NCI-H526 (cell line): ENCODE measurements around the gene PCDHB1.
"Not testable (repeated sequence)": the region's sequence is repeated elsewhere in the genome, so short reads cannot be mapped to it uniquely, and the experiment has no call there.

Experiments used
- DNase-seq, 2 experiments: peaks; one replicate each; lab custom pipeline; 2025; lab: John Stamatoyannopoulos, UW

The PCDHB1 gene

DNA sequence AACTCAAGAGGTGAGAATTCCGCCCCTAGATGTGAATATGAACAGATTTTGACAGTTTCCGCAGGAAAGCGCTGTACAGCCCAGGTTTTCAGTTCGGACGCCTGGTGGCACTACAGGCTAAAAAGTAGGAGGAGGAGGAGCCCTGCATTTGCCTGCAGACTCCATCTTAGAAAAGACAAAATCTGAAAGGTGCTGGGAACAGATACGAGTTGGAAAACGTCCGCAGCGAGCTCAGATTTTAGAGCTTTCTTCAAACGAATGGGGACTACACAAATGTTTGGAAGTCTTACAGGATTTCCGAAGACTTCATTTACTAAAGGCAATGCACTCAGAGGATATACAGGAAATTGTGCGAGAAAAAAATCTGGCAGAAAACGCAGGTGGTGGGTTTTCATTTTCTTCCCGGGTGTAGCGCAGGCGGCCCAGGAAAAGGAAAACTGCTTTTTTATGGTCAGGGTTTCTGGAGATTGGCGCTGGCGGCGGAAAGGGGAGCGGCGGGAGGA is 33.4 kb downstream of the PCDHB1 start:
- DNase-seq: peak; percentile 12 to 55

DNA sequence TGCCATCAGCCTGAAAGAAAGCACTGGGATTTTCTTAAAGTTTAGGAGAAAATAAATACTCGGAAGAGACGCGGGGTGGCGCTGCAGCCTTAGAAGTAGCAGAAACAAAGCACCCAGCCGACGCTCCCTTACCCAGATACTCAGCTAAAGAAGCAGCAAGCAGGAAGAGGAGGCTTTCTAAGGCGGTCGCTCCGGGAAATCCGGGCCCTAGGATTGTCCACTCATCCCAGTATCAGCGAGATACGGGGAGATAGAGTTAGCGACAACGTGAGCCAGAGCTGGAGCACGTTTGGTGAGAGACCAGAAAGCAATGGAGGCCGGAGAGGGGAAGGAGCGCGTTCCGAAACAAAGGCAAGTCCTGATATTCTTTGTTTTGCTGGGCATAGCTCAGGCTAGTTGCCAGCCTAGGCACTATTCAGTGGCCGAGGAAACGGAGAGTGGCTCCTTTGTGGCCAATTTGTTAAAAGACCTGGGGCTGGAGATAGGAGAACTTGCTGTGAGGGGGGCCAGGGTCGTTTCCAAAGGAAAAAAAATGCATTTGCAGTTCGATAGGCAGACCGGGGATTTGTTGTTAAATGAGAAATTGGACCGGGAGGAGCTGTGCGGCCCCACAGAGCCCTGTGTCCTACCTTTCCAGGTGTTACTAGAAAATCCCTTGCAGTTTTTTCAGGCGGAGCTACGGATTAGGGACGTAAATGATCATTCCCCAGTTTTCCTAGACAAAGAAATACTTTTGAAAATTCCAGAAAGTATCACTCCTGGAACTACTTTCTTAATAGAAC is 43.5 kb downstream of the PCDHB1 start, which contains the start of gene PCDHB2:
Gene PCDHB2 (plus strand): TSS at position 135 of the 782 bp plus-strand sequence. CDS start 176 bp downstream, at position 311.
- peak; percentile 49 to 75 for DNase-seq

DNA sequence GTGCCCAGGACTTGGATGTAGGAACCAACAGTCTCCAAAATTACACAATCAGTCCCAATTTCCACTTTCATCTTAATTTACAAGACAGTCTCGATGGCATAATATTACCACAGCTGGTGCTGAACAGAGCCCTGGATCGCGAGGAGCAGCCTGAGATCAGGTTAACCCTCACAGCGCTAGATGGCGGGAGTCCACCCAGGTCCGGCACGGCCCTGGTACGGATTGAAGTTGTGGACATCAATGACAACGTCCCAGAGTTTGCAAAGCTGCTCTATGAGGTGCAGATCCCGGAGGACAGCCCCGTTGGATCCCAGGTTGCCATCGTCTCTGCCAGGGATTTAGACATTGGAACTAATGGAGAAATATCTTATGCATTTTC is 44.1 kb downstream of the PCDHB1 start:
- DNase-seq: no peak

DNA sequence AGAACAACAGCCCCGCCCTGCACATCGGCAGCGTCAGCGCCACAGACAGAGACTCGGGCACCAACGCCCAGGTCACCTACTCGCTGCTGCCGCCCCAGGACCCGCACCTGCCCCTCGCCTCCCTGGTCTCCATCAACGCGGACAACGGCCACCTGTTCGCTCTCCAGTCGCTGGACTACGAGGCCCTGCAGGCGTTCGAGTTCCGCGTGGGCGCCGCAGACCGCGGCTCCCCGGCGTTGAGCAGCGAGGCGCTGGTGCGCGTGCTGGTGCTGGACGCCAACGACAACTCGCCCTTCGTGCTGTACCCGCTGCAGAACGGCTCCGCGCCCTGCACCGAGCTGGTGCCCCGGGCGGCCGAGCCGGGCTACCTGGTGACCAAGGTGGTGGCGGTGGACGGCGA is 45.0 kb downstream of the PCDHB1 start:
- DNase-seq: not testable (repeated sequence)

DNA sequence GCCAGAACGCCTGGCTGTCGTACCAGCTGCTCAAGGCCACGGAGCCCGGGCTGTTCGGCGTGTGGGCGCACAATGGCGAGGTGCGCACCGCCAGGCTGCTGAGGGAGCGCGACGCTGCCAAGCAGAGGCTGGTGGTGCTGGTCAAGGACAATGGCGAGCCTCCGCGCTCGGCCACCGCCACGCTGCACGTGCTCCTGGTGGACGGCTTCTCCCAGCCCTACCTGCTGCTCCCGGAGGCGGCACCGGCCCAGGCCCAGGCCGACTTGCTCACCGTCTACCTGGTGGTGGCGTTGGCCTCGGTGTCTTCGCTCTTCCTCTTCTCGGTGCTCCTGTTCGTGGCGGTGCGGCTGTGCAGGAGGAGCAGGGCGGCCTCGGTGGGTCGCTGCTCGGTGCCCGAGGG is 45.4 kb downstream of the PCDHB1 start:
- DNase-seq: not testable (repeated sequence)

DNA sequence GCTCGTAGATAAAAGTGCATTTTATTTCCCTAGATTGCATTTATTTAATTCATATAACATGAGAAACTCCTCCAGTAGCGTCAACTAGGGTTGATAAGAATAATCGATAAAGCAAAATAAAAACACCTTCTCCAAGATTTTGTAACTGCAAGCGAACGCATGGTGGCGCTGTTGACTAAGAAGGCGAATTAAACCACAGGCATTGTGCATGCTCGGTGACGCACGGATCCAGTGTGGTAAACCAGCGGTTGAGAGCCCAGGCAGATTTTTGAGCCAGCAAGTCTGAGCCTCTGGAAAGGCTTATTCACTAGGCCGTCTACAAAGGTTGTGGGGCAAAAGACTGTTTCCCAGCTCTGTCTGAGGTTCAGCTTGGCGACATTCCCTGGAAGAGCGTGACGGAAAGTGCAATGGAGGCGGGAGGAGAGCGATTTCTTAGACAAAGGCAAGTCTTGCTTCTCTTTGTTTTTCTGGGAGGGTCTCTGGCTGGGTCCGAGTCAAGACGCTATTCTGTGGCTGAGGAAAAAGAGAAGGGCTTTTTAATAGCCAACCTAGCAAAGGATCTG is 49.1 kb downstream of the PCDHB1 start, which contains the start of gene PCDHB3:
Gene PCDHB3 (plus strand): TSS at position 231 of the 563 bp plus-strand sequence. CDS start 177 bp downstream, at position 408.
- peak; percentile 72 to 90 for DNase-seq

DNA sequence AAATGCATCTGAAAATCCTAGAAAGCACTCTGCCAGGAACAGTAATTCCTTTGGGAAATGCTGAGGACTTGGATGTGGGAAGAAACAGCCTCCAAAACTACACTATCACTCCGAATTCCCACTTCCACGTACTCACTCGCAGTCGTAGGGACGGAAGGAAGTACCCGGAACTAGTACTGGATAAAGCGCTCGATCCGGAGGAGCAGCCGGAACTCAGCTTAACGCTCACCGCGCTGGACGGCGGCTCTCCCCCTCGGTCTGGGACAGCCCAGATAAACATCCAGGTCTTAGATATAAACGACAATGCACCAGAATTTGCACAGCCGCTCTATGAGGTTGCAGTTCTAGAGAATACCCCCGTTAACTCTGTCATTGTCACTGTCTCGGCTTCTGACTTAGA is 49.9 kb downstream of the PCDHB1 start:
- peak; percentile 16 to 59 for DNase-seq

DNA sequence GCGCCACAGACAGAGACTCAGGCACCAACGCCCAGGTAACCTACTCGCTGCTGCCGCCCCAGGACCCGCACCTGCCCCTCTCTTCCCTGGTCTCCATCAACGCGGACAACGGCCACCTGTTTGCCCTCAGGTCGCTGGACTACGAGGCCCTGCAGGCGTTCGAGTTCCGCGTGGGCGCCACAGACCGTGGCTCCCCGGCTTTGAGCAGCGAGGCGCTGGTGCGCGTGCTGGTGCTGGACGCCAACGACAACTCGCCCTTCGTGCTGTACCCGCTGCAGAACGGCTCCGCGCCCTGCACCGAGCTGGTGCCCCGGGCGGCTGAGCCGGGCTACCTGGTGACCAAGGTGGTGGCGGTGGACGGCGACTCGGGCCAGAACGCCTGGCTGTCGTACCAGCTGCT is 50.9 kb downstream of the PCDHB1 start:
- not testable (repeated sequence) for DNase-seq

DNA sequence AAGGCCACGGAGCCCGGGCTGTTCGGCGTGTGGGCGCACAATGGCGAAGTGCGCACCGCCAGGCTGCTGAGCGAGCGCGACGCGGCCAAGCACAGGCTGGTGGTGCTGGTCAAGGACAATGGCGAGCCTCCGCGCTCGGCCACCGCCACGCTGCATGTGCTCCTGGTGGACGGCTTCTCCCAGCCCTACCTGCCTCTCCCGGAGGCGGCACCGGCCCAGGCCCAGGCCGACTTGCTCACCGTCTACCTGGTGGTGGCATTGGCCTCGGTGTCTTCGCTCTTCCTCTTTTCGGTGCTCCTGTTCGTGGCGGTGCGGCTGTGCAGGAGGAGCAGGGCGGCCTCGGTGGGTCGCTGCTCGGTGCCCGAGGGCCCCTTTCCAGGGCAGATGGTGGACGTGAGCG is 51.3 kb downstream of the PCDHB1 start:
- not testable (repeated sequence) for DNase-seq

DNA sequence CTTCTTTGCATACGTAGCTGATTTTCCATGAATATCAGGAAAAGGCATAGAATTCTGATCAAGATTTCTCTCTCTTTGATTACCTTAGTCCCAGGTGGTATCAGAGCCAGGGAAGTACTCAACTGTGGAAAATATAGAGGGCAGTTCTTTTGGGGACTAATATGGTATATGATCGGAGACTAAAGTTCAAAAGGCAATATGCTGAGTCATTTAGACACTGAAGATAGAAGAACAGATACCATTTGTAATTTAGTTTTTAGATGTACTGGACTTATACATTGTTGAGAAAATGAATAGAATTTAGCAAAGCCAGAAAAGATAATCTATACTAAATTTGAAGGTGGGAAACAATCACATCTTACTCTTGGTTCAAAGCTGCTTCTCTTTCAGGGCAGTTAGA is 54.2 kb downstream of the PCDHB1 start:
- DNase-seq: no peak
